ENCODE results near the gene SIDT1.
"Not testable (repeated sequence)": the region's sequence is repeated elsewhere in the genome, so short reads cannot be mapped to it uniquely, and the experiment has no call there.

The SIDT1 gene

GRCh38 chr3:113600418-113601182 lies 68.2 kb downstream of the SIDT1 start:
- DNase-seq: no peak

GRCh38 chr3:113601240-113601639 lies 68.9 kb downstream of the SIDT1 start:
- no peak for DNase-seq

- no peak for DNase-seq
Observed at GRCh38 chr3:113602256-113602655, 69.9 kb downstream of the SIDT1 start.

- no peak for DNase-seq
Observed at GRCh38 chr3:113602836-113603235, 70.5 kb downstream of the SIDT1 start.

- no peak for DNase-seq
Observed at GRCh38 chr3:113606539-113607218, 74.3 kb downstream of the SIDT1 start.

- DNase-seq: no peak
Observed at GRCh38 chr3:113607219-113607596, 74.9 kb downstream of the SIDT1 start.

- no peak for DNase-seq
Observed at GRCh38 chr3:113614402-113614801, 82.0 kb downstream of the SIDT1 start.

- no peak for DNase-seq
Observed at GRCh38 chr3:113615976-113616375, 83.6 kb downstream of the SIDT1 start.

- DNase-seq: no peak
Observed at GRCh38 chr3:113617726-113618125, 85.4 kb downstream of the SIDT1 start.

GRCh38 chr3:113620091-113620490 lies 87.7 kb downstream of the SIDT1 start:
- DNase-seq: no peak

- DNase-seq: no peak
Observed at GRCh38 chr3:113623324-113623723, 91.0 kb downstream of the SIDT1 start.

GRCh38 chr3:113623811-113624210 lies 91.5 kb downstream of the SIDT1 start:
- DNase-seq: no peak

GRCh38 chr3:113625834-113626233 lies 93.5 kb downstream of the SIDT1 start:
- DNase-seq: no peak

- DNase-seq: no peak
Observed at GRCh38 chr3:113626503-113627371, 94.4 kb downstream of the SIDT1 start.

GRCh38 chr3:113628316-113628715 lies 96.0 kb downstream of the SIDT1 start:
- DNase-seq: no peak

- DNase-seq: no peak
Observed at GRCh38 chr3:113628788-113629187, 96.4 kb downstream of the SIDT1 start.

- DNase-seq: no peak
Observed at GRCh38 chr3:113629584-113630421, 97.4 kb downstream of the SIDT1 start.

- DNase-seq: no peak
Observed at GRCh38 chr3:113630956-113631542, 98.7 kb downstream of the SIDT1 start.

GRCh38 chr3:113631573-113631972 lies 99.2 kb downstream of the SIDT1 start:
- DNase-seq: no peak

- no peak for DNase-seq
Observed at GRCh38 chr3:113634782-113635474, 102.6 kb downstream of the SIDT1 start.

- not testable (repeated sequence) for DNase-seq
Observed at GRCh38 chr3:113636034-113636433, 103.7 kb downstream of the SIDT1 start.

GRCh38 chr3:113637756-113638155 lies 105.4 kb downstream of the SIDT1 start:
- DNase-seq: no peak
